Choroid plexus epithelial cell (primary cell): Measurements from ENCODE around the gene MX2.

Source experiments
- DNase-seq: peaks from one replicate; pipeline ENCODE4 v3.0.0-alpha.2; 2010; ENCODE audit warnings: low read depth
- H3K4me3 ChIP-seq: 2 replicates; pipeline ENCODE4 v1.5.1; 2011; ENCODE audit warnings: low read depth, mild to moderate bottlenecking, control low read depth, low read length, moderate library complexity
- TF ChIP-seq, protein P1 (sequence below): conservative IDR thresholded peaks from 2 replicates; pipeline ENCODE4 v1.5.1; 2011; ENCODE audit warnings: low read depth, mild to moderate bottlenecking, control low read depth, inconsistent platforms, low read length, moderate library complexity

The MX2 gene

DNA sequence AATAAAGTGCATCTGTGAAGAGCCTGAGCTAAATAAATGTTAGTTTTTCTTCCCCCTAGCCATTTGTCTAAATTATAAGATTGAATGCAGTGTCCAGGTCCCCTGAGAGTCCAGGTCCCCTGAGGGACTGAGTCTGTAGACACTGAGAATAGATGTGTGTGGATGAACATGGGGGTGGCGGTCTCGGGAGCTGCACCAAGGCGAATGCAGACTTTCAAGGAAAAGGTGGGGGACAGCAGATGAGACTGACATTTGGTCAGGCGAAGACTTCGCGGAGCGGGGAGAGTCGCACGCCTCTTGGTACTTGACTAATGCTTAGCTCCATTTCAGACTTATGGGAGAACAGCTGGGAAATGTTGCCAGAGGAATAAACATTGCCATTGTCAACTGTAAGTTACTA lies 17.7 kb upstream of the MX2 start:
- no peak for DNase-seq
- TF ChIP-seq, protein P1, sequence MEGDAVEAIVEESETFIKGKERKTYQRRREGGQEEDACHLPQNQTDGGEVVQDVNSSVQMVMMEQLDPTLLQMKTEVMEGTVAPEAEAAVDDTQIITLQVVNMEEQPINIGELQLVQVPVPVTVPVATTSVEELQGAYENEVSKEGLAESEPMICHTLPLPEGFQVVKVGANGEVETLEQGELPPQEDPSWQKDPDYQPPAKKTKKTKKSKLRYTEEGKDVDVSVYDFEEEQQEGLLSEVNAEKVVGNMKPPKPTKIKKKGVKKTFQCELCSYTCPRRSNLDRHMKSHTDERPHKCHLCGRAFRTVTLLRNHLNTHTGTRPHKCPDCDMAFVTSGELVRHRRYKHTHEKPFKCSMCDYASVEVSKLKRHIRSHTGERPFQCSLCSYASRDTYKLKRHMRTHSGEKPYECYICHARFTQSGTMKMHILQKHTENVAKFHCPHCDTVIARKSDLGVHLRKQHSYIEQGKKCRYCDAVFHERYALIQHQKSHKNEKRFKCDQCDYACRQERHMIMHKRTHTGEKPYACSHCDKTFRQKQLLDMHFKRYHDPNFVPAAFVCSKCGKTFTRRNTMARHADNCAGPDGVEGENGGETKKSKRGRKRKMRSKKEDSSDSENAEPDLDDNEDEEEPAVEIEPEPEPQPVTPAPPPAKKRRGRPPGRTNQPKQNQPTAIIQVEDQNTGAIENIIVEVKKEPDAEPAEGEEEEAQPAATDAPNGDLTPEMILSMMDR = no peak
- no peak overlapping the region for H3K4me3 ChIP-seq

DNA sequence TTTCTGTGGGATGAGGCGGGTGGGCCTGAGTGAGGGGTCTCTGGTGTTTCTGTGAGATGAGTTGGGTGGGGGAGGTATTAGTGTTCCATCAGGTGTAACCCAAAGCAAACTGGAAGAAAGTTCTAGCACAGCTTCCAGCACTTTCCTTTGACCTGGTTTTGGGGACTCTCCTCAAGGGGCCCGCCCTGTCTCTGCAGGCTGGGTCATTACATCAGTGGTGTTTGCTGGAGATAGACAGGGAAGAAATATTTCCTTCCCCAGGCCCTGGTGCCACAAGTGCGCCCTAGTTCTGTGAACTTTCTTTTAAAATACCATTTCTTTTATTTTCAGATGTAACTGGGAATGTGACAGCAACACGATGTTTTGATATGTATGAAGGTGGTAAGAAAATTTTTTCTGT lies 16.5 kb upstream of the MX2 start:
- TF ChIP-seq, protein P1 = no peak
- H3K4me3 ChIP-seq = no peak overlapping the region
- no peak for DNase-seq

DNA sequence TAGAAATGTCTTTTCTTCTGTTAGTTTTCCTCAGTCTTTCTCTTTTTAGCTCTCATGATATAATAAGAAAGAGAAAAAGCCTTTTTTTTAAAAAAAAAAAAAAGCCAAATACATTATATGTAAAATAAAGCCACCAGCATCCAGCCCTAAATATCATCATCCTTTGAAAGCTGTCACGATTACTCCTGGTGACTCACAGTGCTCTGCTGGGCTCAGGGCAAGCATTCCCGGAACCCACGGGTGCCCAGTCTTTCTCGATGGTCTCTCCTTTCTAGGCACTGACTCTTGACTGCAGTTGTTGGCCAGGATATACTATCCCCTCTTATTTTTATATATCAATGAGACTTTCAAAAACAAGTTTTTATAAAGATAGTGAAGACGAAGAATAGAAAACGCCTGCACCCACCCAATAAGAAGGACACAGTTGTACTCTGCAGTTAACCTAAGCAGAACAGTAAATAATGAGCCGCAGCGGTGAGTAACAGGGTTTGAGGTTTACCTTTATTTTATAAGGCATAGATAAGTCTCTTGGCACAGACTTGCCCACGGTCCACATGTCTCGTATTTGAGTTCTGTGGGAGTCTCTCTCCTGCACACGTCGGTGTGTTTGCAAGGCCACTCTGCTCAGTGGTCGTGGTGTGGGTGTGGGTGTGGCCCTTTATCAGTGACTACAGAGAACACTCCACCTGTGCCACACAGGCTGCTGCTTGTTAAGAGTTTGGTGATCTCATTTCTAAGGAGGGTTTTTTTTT lies 15.7 kb upstream of the MX2 start:
- no peak for DNase-seq
- H3K4me3 ChIP-seq = no peak overlapping the region
- TF ChIP-seq, protein P1 = no peak

DNA sequence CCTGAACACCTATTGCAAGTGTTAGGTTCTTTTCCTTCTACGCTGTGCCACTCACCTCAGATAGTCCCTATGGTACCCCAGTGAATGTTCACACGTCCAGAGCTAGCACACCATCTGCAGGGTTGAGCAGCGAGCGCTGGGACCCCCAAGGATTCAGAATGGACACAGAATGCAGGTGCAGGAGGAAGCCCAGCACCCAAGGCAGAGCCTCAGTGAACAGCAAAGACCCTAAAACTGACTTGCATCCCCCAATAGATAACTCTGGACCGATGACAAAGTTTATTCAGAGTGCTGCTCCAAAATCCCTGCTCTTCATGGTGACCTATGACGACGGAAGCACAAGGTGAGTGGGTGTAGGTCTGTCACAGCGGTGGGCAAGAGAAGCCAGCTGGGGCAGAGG lies 15.1 kb upstream of the MX2 start:
- no peak for DNase-seq
- H3K4me3 ChIP-seq = no peak overlapping the region
- TF ChIP-seq, protein P1 = no peak

DNA sequence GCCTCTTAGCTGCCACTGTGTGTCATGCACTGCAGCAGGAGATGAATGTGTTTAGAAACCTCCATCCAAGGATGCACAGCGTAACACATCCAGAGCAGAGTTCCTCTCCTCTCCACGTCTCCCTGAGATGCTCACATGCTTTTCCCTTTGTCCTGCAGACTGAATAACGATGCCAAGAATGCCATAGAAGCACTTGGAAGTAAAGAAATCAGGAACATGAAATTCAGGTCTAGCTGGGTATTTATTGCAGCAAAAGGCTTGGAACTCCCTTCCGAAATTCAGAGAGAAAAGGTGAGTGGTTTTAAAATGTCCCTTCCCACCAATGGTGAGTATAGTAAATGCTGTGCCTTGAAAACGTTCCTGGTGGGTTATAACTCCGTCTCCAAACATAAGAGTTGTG lies 13.4 kb upstream of the MX2 start:
- H3K4me3 ChIP-seq = no peak overlapping the region
- TF ChIP-seq, protein P1 = no peak
- no peak for DNase-seq

DNA sequence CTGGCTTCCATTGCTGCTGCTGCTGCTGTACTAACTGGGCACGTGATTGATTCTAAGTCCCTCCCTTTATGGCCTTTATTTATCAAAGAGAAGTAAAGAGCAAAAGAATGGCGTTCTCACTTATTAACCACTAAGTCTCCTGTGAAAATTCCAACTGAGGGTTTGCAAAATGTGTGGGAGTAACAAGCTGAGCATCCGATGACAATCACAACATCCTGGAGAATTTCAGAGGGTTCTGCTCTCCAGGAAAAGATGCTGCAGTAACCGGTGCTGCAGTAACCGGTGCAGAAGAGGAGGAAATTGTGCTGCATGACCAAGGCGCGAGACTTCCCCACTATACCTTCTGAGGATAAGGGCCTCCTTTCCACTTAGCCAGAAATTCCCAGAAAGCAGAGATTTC lies 12.7 kb upstream of the MX2 start:
- H3K4me3 ChIP-seq = no peak overlapping the region
- no peak for DNase-seq
- TF ChIP-seq, protein P1 = no peak

DNA sequence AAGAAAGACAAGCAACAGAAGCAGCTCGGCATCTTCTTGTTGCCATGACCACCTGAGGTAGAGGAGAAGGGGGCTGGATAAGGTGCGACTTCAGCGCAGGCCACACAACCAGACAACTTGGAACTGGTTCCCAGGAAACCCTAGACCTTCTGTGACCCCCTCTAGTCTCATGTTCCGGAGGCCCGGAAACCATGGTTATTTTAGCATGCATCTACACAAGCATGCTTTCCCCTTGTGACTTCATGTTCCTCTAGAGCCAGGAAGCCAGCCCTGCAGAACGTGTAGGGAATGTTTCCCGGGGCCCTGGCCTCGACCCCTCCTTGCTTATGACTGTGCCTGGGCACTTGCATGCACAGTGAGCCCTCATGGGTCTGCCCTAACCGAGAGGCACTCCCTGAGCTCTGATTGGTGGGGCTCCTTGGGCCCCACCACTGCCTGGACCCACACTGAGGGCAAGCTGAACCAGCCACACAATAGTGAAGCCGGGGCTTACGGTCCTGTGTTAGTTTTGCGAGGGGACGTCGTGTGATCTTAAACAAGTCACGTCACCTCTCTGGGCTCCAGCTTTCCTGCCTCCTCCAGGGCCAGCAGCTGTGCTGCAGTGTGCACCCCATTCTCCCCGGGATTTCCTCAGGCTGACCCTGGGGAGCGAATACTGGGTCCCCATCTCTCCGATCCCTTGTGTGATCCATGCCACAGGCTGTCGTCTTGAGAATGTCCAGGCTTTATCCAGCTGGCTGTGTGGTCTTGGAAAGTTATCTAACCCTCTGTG lies 12.0 kb upstream of the MX2 start:
- no peak overlapping the region for H3K4me3 ChIP-seq
- TF ChIP-seq, protein P1 = no peak
- DNase-seq = no peak
